Naive B cell (primary cell): ENCODE results near the gene IL6. TPM values are rescaled to one million over a fixed set of nuclear protein-coding genes. Genes with fewer than 3 reads are reported as not detected.

Experiments used
- polyA plus RNA-seq, 6 donors: library from polyadenylated mRNA; unstranded; fragments of 300-500 nt; fragmentation: Illumina TruSeq; gene quantifications; one replicate each; pipeline ENCODE4 v1.2.3, GENCODE V29; 2021; ENCODE audit warnings: low read depth in 6 of 6

Gene IL6
- polyA plus RNA-seq, 6 donors from 2014 or later: 6.1 to 35.9 (median 9.4) TPM

Other genes with a start within 250 kb of the IL6 start
- 10 to 100 TPM in 5 of 6 donors, 1 to 10 TPM in 1; 5.3 to 37.3 (median 30.2) TPM for gene STEAP1B, start 227.0 kb upstream of the IL6 start, polyA plus RNA-seq
- 100 to 1,000 TPM; 175 to 294 (median 276) TPM for gene TOMM7, start 95.6 kb downstream of the IL6 start, polyA plus RNA-seq